DMS153 treated with DMSO at 0.1 percent for 48 hours (cell line): ENCODE measurements around the gene NINL.

Experiments
- DNase-seq: peaks from one replicate; lab custom pipeline; 2025; ENCODE audit not compliant: unreplicated experiment; lab: John Stamatoyannopoulos, UW

The NINL gene

GRCh38 chr20:25466846-25467245 is 118.5 kb downstream of the NINL start:
- no peak for DNase-seq

- no peak for DNase-seq
These were observed 119.8 kb downstream of the NINL start for GRCh38 chr20:25465243-25466135.

- no peak for DNase-seq
These were observed 120.7 kb downstream of the NINL start for GRCh38 chr20:25464501-25465242.

DNA sequence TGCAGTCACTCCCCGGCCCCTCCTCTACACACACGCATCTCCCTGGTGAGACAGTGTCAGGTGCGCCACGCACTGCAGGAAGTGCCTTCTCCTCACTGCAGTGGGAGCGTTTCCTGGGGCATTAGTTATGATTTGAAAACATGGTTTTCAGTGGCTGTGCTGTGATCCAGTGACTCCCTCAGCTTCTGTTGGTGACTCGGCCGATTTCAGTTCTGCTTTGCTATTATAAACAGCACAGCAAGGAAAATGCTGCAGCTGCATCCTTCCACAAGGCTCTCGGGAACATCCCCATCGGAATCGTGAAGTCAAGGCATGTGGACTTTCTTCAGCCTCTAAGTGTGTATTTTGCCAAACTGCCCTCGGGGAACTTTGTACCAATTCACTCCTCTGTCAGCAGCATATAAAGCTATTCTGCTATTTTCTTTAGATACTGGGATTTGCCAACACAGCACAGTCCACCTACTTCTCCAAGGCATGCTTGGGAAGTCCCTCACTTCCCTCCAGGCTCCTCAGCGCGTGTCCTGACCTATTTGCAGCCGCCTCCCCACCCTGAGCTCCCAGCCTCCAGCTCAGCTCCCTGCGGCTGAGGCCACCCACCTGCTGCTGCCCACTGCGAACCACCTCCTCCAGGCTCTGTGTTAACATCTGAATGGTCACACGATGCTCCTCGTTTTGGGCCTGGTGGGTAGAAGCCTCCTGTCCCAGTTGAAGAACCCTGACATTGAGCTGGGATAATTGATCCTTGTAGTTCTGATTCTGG is 123.4 kb downstream of the NINL start:
- no peak for DNase-seq

DNA sequence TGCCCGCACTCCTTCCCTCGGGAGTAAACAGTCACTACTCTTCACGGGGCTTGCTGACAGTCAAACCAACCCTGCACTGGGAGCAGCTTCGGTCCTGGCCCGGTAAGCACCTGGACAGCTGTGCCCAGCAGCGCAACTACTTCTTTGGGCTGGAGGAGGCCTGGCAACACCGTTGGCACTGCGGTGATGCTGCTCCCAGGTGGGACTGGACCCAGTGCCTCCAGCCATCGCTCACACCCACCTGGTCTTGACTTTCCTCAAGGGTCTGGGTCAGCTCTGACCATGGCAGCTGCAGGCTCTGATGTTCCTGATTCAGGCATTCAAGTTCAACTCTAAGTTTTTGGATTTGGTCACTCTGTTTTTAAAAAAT is 124.1 kb downstream of the NINL start:
- DNase-seq = no peak

GRCh38 chr20:25460566-25461280 is 124.6 kb downstream of the NINL start:
- DNase-seq = no peak

GRCh38 chr20:25459916-25460535 is 125.3 kb downstream of the NINL start:
- no peak for DNase-seq

DNA sequence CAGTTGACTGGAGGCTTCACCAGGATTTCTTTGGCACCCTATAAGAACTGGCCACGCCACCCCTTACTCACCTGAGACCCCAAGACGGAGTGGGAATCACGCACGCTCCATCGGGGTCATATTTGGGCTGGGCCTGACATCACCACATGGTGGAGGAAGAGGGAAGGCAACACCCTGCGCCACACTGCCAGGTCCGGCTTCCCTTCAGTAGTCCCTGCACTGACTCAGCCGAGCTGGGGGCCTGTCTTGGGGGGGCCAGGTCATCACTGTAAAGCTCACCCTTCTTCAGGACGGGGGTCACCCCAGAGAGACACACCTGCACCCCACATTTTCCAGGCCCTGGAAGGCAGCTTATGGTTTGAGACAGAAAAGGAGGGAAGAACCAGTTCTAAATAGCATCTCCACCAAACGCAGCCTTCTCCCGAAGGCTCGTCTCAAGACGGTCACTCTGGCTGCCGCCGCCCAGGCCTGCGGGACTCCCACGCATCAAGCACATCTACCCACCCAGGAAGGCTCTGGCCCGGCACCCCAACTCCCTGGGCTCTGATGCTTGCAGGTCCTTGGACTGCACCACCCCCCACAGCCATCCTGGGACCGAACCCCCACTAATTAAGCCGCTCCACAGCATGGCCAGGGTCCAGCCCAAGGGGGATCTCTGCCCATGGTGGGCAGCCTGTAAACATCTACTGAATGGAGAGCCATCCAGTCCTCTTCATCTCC is 126.1 kb downstream of the NINL start:
- DNase-seq = no peak

GRCh38 chr20:25457886-25458680 is 127.2 kb downstream of the NINL start:
- DNase-seq = no peak

- DNase-seq = no peak
These were observed 131.0 kb downstream of the NINL start for GRCh38 chr20:25454153-25454900.

DNA sequence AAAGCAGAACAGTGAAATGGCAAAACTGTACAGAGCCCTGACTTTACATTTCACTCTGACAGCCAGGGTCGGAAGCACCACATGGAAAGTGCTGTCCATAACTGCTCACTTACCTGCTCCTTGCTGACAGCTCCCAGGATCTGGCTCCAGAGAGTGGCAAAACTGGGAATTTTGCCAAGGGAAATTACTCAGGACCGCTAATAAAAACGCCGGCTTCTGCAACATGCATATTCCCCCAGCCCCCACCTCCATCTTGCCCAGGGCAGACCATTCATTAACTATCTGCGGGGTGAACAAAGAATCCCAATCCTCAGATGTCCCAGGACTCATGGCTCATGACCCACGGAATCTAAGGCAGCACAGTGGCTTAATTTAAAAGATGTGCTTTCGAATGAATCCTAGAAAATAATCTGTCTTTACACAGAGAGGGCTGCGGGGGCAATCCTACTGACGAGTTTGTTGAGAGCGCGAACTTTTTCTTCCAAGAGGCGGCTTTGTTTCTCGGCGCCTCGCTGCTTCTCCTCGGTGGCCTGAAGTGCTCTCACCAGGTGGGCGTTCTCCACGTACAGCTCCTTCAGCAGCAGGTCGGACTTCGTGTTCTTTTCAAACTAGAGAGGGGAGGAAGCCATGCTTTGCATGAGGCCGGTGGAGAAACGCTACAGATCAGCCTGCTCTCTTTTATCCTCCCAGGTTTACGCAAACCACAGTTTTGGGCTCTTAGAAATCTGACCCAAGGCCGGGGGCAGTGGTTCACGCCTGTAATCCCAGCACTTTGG is 132.1 kb downstream of the NINL start:
- no peak for DNase-seq

- DNase-seq = no peak
These were observed 133.0 kb downstream of the NINL start for GRCh38 chr20:25452333-25452732.

GRCh38 chr20:25447671-25448070 is 137.7 kb downstream of the NINL start:
- DNase-seq = no peak

GRCh38 chr20:25444556-25444955 is 140.8 kb downstream of the NINL start:
- no peak for DNase-seq

GRCh38 chr20:25439328-25439727 is 146.0 kb downstream of the NINL start:
- DNase-seq = no peak

GRCh38 chr20:25437153-25437581 is 148.2 kb downstream of the NINL start:
- DNase-seq = no peak

DNA sequence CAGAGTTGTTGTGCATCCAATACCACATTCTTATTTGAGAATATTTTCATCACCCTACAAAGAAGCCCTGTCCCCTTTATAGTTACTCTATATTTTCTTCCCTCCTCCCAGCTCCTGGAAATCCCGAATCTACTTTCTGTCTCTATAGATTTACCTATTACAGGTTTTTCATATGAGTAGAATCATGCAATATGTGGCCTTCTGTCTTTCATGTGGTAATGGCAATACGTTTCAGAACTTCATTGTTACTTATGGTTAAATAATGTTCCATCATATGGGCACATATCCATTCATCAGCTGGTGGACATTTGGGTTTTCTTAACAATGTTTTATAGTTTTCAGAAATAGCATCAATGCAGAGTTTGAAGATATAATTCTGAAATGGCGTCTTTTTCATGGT is 160.8 kb downstream of the NINL start:
- no peak for DNase-seq

DNA sequence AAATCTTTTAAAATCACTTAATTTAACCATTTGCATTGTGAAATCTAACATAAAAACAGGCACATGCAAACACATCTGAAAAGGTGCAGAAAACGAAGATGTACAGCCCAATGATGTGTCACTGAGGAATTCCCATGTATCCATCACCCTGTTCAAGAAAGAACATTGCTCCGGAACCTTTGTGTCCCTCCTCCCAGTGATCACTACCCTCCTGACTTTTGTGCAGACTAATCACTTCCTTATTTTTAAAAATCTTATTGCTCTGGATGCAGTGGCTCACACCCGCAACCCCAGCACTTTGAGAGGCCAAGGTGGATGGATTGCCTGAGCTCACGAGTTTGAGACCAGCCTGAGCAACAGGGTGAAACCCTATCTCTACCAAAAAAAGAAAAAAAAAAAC is 163.3 kb downstream of the NINL start:
- no peak for DNase-seq
